HCT116 (cell line): ENCODE measurements around the gene VAV1. TPM values are rescaled to one million over a fixed set of nuclear protein-coding genes. Genes with fewer than 3 reads are reported as not detected.

Experiments
- ATAC-seq: fragments of 200-7000 bp; cut with Tn5 transposase; 2 replicates; pipeline ENCODE4 v1.9.1; 2020; ENCODE audit warnings: mild to moderate bottlenecking, moderate library complexity
- BruUV-seq: library from RNA; stranded (reverse); fragments of 400-500 nt; replicated peaks from 2 replicates; lab custom pipeline; 2021; lab: Mats Ljungman, UMichigan
- CTCF ChIA-PET: fragments of 300-600 bp; sonication (Branson Sonifier 250); formaldehyde crosslinking; loops from one replicate; lab custom pipeline; 2021; ENCODE audit warnings: antibody characterized with exemption; lab: Charles Lee
- POLR2A ChIA-PET: fragments of 300-600, 350-600 bp; sonication (Branson Sonifier 250); formaldehyde crosslinking; loops from one replicate; lab custom pipeline; 2021; ENCODE audit warnings: antibody characterized with exemption; lab: Charles Lee
- RAD21 ChIA-PET, 2 experiments: fragments of 300-600 bp; sonication (Branson Sonifier 250); formaldehyde crosslinking; loops; one replicate each; lab custom pipeline; 2023; ENCODE audit warnings: low total read pairs in 2 of 2; ENCODE audit not compliant: uncharacterized antibody in 2 of 2, unreplicated experiment in 2 of 2, low non-redundant PET in 1 of 2; lab: Charles Lee
- DNase-seq: peaks from one replicate; pipeline ENCODE4 v3.0.0-alpha.2; 2010; ENCODE audit warnings: low read depth, low spot score
- H2AFZ ChIP-seq: fragments of 200-600 bp; shearing (Covaris generic), sonication (generic); 2 replicates; pipeline ENCODE4 v1.6.1; 2017; ENCODE audit warnings: low read depth, mixed run types, mixed read lengths, antibody characterized with exemption, low read length; ENCODE audit not compliant: poor library complexity, severe bottlenecking
- H3K27ac ChIP-seq: 2 replicates; pipeline ENCODE4 v1.5.1; 2012; ENCODE audit warnings: low read depth, low read length
- H3K27me3 ChIP-seq: fragments of 200-600 bp; sonication (generic); 2 replicates; pipeline ENCODE4 v1.6.1; 2016; ENCODE audit warnings: mixed run types, low read length, mixed read lengths; ENCODE audit not compliant: insufficient read depth
- H3K36me3 ChIP-seq, 2 experiments: fragments of 200-500 bp in 1 of 2; fragments of 200-600 bp in 1 of 2; sonication (Bioruptor generic) in 1 of 2; sonication (generic) in 1 of 2; 2 replicates each; pipeline versions ENCODE4 v1.5.1 to v1.6.1; 2014 to 2016; ENCODE audit warnings: low read length in 2 of 2, inconsistent platforms in 1 of 2, mixed read lengths in 1 of 2, mixed run types in 1 of 2; ENCODE audit not compliant: insufficient read depth in 2 of 2, control insufficient read depth in 1 of 2
- H3K4me1 ChIP-seq, 2 experiments: fragments of 200-600 bp in 1 of 2; sonication (generic) in 1 of 2; 2 replicates each; pipeline versions ENCODE4 v1.5.1 to v1.6.1; 2012 to 2017; ENCODE audit warnings: low read length in 2 of 2, inconsistent platforms in 1 of 2, mild to moderate bottlenecking in 1 of 2, mixed read lengths in 1 of 2, mixed run types in 1 of 2, moderate library complexity in 1 of 2; ENCODE audit not compliant: insufficient read depth in 2 of 2, control insufficient read depth in 1 of 2
- H3K4me2 ChIP-seq: fragments of 200-600 bp; sonication (generic); 2 replicates; pipeline ENCODE4 v1.6.1; 2017; ENCODE audit warnings: mixed run types, low read length, mixed read lengths
- H3K4me3 ChIP-seq, 2 experiments: fragments of 200-600 bp in 1 of 2; sonication (generic) in 1 of 2; replicated peaks in 1 of 2; 2 replicates each; pipeline ENCODE4 v1.5.1; 2011 to 2016; ENCODE audit warnings: low read length in 2 of 2, control low read depth in 1 of 2, low read depth in 1 of 2, mild to moderate bottlenecking in 1 of 2, mixed read lengths in 1 of 2, mixed run types in 1 of 2
- H3K79me2 ChIP-seq: fragments of 200-600 bp; sonication (generic); 2 replicates; pipeline ENCODE4 v1.6.1; 2017; ENCODE audit warnings: mild to moderate bottlenecking, mixed run types, low read length, moderate library complexity, mixed read lengths; ENCODE audit not compliant: insufficient read depth
- H3K9ac ChIP-seq: fragments of 200-600 bp; sonication (generic); 2 replicates; pipeline ENCODE4 v1.6.1; 2016; ENCODE audit warnings: low read length, mixed read lengths
- H3K9me2 ChIP-seq: fragments of 200-600 bp; sonication (generic), shearing (Covaris generic); 2 replicates; pipeline ENCODE4 v1.6.1; 2017; ENCODE audit warnings: mixed run types, mild to moderate bottlenecking, moderate library complexity; ENCODE audit not compliant: insufficient read depth
- H3K9me3 ChIP-seq, 2 experiments: fragments of 200-500 bp in 1 of 2; fragments of 200-600 bp in 1 of 2; sonication (Bioruptor generic) in 1 of 2; sonication (generic) in 1 of 2; 2 replicates each; pipeline ENCODE4 v1.6.1; 2014 to 2017; ENCODE audit warnings: low read length in 2 of 2, mixed read lengths in 2 of 2, inconsistent platforms in 1 of 2, low read depth in 1 of 2, mild to moderate bottlenecking in 1 of 2, mixed run types in 1 of 2, moderate library complexity in 1 of 2; ENCODE audit not compliant: control insufficient read depth in 1 of 2, insufficient read depth in 1 of 2
- H4K20me1 ChIP-seq: fragments of 200-600 bp; sonication (generic), shearing (Covaris generic); 2 replicates; pipeline ENCODE4 v1.6.1; 2017; ENCODE audit warnings: mixed run types, mild to moderate bottlenecking, moderate library complexity; ENCODE audit not compliant: insufficient read depth
- CTCF ChIP-seq, 3 experiments: fragments of 200-600 bp in 1 of 3; sonication (generic) in 1 of 3; IDR thresholded peaks in 2 of 3; conservative IDR thresholded peaks in 1 of 3; 2 replicates each; pipeline ENCODE4 v1.5.1; 2012 to 2017; ENCODE audit warnings: low read depth in 2 of 3, low read length in 2 of 3, antibody characterized with exemption in 1 of 3, borderline replicate concordance in 1 of 3, control low read depth in 1 of 3, mild to moderate bottlenecking in 1 of 3, mixed read lengths in 1 of 3, mixed run types in 1 of 3, moderate library complexity in 1 of 3; ENCODE audit not compliant: insufficient read depth in 1 of 3
- ELF1 ChIP-seq: IDR thresholded peaks from 2 replicates; pipeline ENCODE4 v1.6.1; 2012; ENCODE audit warnings: low read depth, borderline replicate concordance
- FOSL1 ChIP-seq: IDR thresholded peaks from 2 replicates; pipeline ENCODE4 v1.6.1; 2012; ENCODE audit warnings: low read depth
- JUND ChIP-seq: IDR thresholded peaks from 2 replicates; pipeline ENCODE4 v1.6.1; 2012
- MAX ChIP-seq: IDR thresholded peaks from 2 replicates; pipeline ENCODE4 v1.6.1; 2012
- POLR2A ChIP-seq: IDR thresholded peaks from 2 replicates; pipeline ENCODE4 v1.7.0; 2011; ENCODE audit warnings: borderline replicate concordance; ENCODE audit not compliant: insufficient read depth, insufficient read length; ENCODE audit errors: extremely low read depth
- SIN3A ChIP-seq: IDR thresholded peaks from 2 replicates; pipeline ENCODE4 v1.6.1; 2012; ENCODE audit warnings: low read depth
- SP1 ChIP-seq: IDR thresholded peaks from 2 replicates; pipeline ENCODE4 v1.6.1; 2012; ENCODE audit warnings: low read depth
- TCF7L2 ChIP-seq: IDR thresholded peaks from 2 replicates; pipeline ENCODE4 v1.7.0; 2011; ENCODE audit warnings: borderline replicate concordance, inconsistent platforms; ENCODE audit not compliant: insufficient read depth, insufficient read length; ENCODE audit errors: extremely low read depth
- YY1 ChIP-seq: IDR thresholded peaks from 2 replicates; pipeline ENCODE4 v1.6.1; 2011; ENCODE audit warnings: low read length, low read depth, moderate library complexity, mild to moderate bottlenecking; ENCODE audit not compliant: insufficient replicate concordance; ENCODE audit errors: extremely low read depth
- intact Hi-C: fragments of 100-400 bp; cut with micrococcal nuclease; formaldehyde crosslinking; loops from 2 replicates; pipeline ENCODE4 v1.10.0; 2022
- total RNA-seq: library from RNA; stranded (reverse); gene quantifications from one replicate; pipeline ENCODE4 v1.2.1, GENCODE V29; 2021; ENCODE audit not compliant: unreplicated experiment
- TF ChIP-seq, protein P1 (sequence below): IDR thresholded peaks from 2 replicates; pipeline ENCODE4 v1.6.1; 2012
- TF ChIP-seq, protein P2 (sequence below): IDR thresholded peaks from 2 replicates; pipeline ENCODE4 v1.6.1; 2012; ENCODE audit warnings: low read depth

VAV1 gene
- total RNA-seq, 1 experiment from 2014 or later: 20.6 TPM

DNA sequence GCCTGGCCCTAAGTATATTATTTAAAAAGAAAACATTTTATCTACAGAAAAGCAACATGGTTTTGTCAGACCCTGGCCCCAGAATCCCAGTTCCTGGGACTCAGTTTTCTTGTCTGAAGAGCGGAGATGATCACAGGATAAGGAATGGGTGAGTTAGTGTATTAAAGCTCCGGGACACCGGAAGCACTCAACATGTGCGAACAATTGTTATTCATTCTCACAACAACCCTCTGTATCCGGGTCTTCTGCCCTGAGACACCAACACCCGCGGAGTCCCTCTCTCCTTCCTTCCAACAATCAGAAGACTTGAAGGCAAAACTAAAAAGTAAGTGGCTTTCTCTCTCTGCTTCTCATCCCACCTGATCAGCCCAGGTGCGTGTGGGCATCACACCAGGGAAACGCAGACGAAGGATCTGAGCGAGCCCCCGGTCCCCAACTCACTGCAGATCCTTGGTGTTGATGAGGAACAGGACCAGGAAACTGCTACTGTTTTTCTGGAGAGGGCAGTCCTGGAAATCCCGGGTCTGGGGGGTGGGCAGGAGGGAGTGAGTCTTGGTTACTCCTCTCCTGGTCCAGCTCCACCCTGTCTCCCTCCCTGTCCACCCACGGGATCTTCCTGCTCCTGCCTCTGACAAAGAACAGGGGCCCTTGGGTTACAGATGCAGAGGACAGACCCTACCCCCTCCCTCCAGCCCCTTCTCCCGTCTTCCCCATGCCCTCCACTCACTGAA, 37.2 kb upstream of the VAV1 start (continued):
- no peak for TF ChIP-seq CTCF (IDR thresholded peaks at IDR 0.05 in 2 of 3, conservative IDR thresholded peaks at IDR 0.05 in 1 of 3; ENCODE audit: borderline replicate concordance in 1 of 3, insufficient read depth in 1 of 3, low read depth in 2 of 3, low read length in 2 of 3)
- no peak for TF ChIP-seq SP1
- no peak for TF ChIP-seq YY1
- TF ChIP-seq, protein P1, sequence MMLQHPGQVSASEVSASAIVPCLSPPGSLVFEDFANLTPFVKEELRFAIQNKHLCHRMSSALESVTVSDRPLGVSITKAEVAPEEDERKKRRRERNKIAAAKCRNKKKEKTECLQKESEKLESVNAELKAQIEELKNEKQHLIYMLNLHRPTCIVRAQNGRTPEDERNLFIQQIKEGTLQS: no peak
- TF ChIP-seq MAX: no peak
- no peak for TF ChIP-seq ELF1
- no peak for TF ChIP-seq TCF7L2

DNA sequence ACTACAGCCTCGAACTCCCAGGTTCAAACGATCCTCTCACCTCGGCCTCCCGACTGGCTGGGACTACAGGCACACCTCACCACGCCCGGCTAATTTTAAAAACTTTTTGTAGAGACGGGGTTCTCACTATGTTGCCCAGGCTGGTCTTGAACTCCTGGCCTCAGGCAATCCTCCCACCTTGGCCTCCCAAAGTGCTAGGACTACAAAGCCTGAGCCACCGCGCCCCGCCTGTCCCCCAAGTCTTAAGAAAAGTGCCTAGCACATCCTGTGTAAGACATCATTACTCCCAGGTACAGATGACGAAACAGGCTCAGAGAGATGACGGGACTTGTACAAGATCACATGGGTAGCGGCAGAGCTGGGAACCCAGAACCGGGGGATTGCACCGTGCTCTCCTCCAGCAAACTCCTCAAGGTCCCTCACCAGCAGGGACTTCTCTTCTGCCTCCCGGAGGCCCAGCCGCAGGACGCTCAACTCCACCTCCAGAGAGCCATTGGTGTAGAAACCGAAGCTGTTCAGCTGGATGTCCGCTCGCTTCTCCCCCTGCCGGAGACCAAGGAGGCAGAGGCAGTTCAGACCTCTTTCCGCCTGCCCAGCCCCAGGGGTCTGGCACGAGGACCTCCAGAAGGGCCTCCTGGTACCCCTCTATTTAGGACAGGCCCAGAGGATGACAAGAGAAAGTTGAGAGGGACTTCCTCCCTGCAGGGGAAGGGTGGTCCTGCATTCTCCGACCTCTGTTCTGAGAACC, 36.2 kb upstream of the VAV1 start:
- Histone ChIP-seq H3K4me1 (peaks cover 26 to 33% of the 10 kb centered on the region in 2 experiments), H3K4me3 (peak overlapping the region; percentile 99), H3K79me2 (peaks cover 34% of the 10 kb centered on the region), H3K27ac (peak overlapping the region; percentile 87), H3K36me3 (peaks cover 1 to 3% of the 10 kb centered on the region in 2 experiments), H2AFZ (no peak overlapping the region), H3K4me2 (peak overlapping the region; percentile 95), H3K9ac (peak overlapping the region; percentile 86), H3K9me3 (no peaks in the 10 kb centered on the region), H4K20me1 (no peaks in the 10 kb centered on the region), H3K9me2 (no peaks in the 10 kb centered on the region), H3K27me3 (no peaks in the 10 kb centered on the region)
- ChIA-PET CTCF (interaction anchor here (1.0 to 3.9 kb wide), 3 partner anchors 55 to 219 kb away, joined by 3 to 91 read pairs (median 4); no protein-coding TSS in a partner anchor), RAD21 (interaction anchor here in 1 of 2 experiments (1.2 kb wide), 1 partner anchor 127 kb away, joined by 5 read pairs; no protein-coding TSS in a partner anchor), POLR2A (interaction anchor here (0.7 to 3.1 kb wide), 5 partner anchors 12 to 259 kb away, joined by 3 to 10 read pairs (median 3); partner anchors contain the start of gene SH2D3A)
- intact Hi-C loops: loop anchor here (1.0 to 5.0 kb wide), 2 partner anchors 219 to 364 kb away; partner anchors contain the start of gene ALKBH7
- ATAC-seq (peak; percentile 28), DNase-seq (peak; percentile 81)
- TSS peak; percentile 61 for BruUV-seq
- TF ChIP-seq, protein P2, sequence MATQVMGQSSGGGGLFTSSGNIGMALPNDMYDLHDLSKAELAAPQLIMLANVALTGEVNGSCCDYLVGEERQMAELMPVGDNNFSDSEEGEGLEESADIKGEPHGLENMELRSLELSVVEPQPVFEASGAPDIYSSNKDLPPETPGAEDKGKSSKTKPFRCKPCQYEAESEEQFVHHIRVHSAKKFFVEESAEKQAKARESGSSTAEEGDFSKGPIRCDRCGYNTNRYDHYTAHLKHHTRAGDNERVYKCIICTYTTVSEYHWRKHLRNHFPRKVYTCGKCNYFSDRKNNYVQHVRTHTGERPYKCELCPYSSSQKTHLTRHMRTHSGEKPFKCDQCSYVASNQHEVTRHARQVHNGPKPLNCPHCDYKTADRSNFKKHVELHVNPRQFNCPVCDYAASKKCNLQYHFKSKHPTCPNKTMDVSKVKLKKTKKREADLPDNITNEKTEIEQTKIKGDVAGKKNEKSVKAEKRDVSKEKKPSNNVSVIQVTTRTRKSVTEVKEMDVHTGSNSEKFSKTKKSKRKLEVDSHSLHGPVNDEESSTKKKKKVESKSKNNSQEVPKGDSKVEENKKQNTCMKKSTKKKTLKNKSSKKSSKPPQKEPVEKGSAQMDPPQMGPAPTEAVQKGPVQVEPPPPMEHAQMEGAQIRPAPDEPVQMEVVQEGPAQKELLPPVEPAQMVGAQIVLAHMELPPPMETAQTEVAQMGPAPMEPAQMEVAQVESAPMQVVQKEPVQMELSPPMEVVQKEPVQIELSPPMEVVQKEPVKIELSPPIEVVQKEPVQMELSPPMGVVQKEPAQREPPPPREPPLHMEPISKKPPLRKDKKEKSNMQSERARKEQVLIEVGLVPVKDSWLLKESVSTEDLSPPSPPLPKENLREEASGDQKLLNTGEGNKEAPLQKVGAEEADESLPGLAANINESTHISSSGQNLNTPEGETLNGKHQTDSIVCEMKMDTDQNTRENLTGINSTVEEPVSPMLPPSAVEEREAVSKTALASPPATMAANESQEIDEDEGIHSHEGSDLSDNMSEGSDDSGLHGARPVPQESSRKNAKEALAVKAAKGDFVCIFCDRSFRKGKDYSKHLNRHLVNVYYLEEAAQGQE: no peak
- TF ChIP-seq FOSL1 (no peak), YY1 (no peak), POLR2A (peak; percentile 39), CTCF (IDR thresholded peaks at IDR 0.05 in 2 of 3, conservative IDR thresholded peaks at IDR 0.05 in 1 of 3; ENCODE audit: borderline replicate concordance in 1 of 3, insufficient read depth in 1 of 3, low read depth in 2 of 3, low read length in 2 of 3) (peak in 2 of 3 experiments; percentile 58 to 72; a peak in 4 of 6 replicates), JUND (no peak), SIN3A (no peak)
